K562 (cell line): ENCODE results near the gene UBE2Q1.

ENCODE experiments used
- CBX2 ChIP-seq: fragments of 200-600 bp; sonication (generic); IDR thresholded peaks from one replicate; pipeline ENCODE4 v1.6.1; 2012; ENCODE audit warnings: mild to moderate bottlenecking, low read length, inconsistent platforms; ENCODE audit not compliant: insufficient read depth, poor library complexity, severe bottlenecking
- CBX8 ChIP-seq: fragments of 200-600 bp; sonication (generic); IDR thresholded peaks from 2 replicates; pipeline ENCODE4 v1.6.1; 2012; ENCODE audit warnings: borderline replicate concordance, mixed run types, low read depth, mild to moderate bottlenecking, moderate library complexity, mixed read lengths, low read length, control low read depth, inconsistent platforms; ENCODE audit not compliant: poor library complexity, severe bottlenecking; ENCODE audit errors: extremely low read depth
- CHCHD3 ChIP-seq: fragments of 250-450 bp; sonication (Bioruptor Pico); IDR thresholded peaks from 2 replicates; pipeline ENCODE4 v2.1.2; 2022; ENCODE audit warnings: mild to moderate bottlenecking
- EP300 ChIP-seq: IDR thresholded peaks from 2 replicates; pipeline ENCODE4 v1.6.1; 2012; ENCODE audit warnings: low read length, improper control_type of control experiment
- ESRRA ChIP-seq: fragments of 450-650 bp; IDR thresholded peaks from 2 replicates; pipeline ENCODE4 v1.6.1; 2014; ENCODE audit warnings: low read depth, mild to moderate bottlenecking, moderate library complexity, borderline replicate concordance
- EZH2 ChIP-seq: IDR thresholded peaks from 2 replicates; pipeline ENCODE4 v1.6.1; 2012; ENCODE audit warnings: low read depth, mild to moderate bottlenecking, inconsistent platforms, low read length, borderline replicate concordance
- PML ChIP-seq: IDR thresholded peaks from 2 replicates; pipeline ENCODE4 v1.6.1; 2012; ENCODE audit warnings: low read length, inconsistent platforms
- RBM14 ChIP-seq: fragments of 200-400 bp; formaldehyde crosslinking; IDR thresholded peaks from 2 replicates; pipeline ENCODE4 v1.6.1; 2018; ENCODE audit warnings: low read depth, mild to moderate bottlenecking, low read length, moderate library complexity, borderline replicate concordance; ENCODE audit not compliant: insufficient read depth
- TF ChIP-seq, protein P1 (sequence below), 3 experiments: IDR thresholded peaks in 2 of 3; conservative IDR thresholded peaks in 1 of 3; 2 replicates each; pipeline ENCODE4 v1.5.1; 2011 to 2012; ENCODE audit warnings: low read length in 3 of 3, mild to moderate bottlenecking in 3 of 3, control low read depth in 2 of 3, improper control_type of control experiment in 1 of 3, inconsistent platforms in 1 of 3, low read depth in 1 of 3, mixed read lengths in 1 of 3, moderate library complexity in 1 of 3; ENCODE audit not compliant: insufficient read depth in 2 of 3
- TF ChIP-seq, protein P2 (sequence below): sonication (generic); formaldehyde crosslinking; IDR thresholded peaks from 2 replicates; pipeline ENCODE4 v1.8.0; 2022; ENCODE audit warnings: mild to moderate bottlenecking, low read depth, missing genetic modification reagents

DNA sequence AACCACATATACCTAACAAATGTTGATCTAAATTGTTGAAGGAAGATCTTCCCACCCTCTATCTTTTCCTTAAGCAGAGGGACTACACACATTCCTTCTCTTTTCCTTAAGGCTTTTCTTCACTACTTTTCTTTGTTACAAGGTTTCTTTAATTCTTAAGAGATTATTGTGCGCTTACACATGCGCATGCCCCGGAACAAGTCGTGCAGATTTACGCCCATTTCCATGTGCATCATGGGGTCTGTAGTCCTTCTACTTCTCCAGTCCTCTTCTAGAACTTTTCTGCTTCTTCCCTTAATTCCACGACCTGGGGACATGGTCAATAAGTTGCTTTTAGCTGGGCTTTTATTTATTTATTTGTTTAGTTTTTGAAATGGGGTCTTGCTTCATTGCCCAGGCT lies 7.4 kb upstream of the UBE2Q1 start:
- no peak for TF ChIP-seq EP300
- TF ChIP-seq PML: no peak
- TF ChIP-seq RBM14: no peak
- TF ChIP-seq, protein P1, sequence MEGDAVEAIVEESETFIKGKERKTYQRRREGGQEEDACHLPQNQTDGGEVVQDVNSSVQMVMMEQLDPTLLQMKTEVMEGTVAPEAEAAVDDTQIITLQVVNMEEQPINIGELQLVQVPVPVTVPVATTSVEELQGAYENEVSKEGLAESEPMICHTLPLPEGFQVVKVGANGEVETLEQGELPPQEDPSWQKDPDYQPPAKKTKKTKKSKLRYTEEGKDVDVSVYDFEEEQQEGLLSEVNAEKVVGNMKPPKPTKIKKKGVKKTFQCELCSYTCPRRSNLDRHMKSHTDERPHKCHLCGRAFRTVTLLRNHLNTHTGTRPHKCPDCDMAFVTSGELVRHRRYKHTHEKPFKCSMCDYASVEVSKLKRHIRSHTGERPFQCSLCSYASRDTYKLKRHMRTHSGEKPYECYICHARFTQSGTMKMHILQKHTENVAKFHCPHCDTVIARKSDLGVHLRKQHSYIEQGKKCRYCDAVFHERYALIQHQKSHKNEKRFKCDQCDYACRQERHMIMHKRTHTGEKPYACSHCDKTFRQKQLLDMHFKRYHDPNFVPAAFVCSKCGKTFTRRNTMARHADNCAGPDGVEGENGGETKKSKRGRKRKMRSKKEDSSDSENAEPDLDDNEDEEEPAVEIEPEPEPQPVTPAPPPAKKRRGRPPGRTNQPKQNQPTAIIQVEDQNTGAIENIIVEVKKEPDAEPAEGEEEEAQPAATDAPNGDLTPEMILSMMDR (IDR thresholded peaks at IDR 0.05 in 2 of 3, conservative IDR thresholded peaks at IDR 0.05 in 1 of 3; ENCODE audit: insufficient read depth in 2 of 3, low read depth in 1 of 3, low read length in 3 of 3): no peak
- no peak for TF ChIP-seq CBX8
- TF ChIP-seq ESRRA: no peak
- TF ChIP-seq, protein P2, sequence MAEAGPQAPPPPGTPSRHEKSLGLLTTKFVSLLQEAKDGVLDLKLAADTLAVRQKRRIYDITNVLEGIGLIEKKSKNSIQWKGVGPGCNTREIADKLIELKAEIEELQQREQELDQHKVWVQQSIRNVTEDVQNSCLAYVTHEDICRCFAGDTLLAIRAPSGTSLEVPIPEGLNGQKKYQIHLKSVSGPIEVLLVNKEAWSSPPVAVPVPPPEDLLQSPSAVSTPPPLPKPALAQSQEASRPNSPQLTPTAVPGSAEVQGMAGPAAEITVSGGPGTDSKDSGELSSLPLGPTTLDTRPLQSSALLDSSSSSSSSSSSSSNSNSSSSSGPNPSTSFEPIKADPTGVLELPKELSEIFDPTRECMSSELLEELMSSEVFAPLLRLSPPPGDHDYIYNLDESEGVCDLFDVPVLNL (CRISPR knock-in tag): no peak
- TF ChIP-seq CBX2: no peak
- no peak for TF ChIP-seq EZH2
- TF ChIP-seq CHCHD3 (CRISPR knock-in tag): no peak
